Astrocyte (in vitro differentiated cells and primary cell): ENCODE data around the gene NLRP4. TPM values are rescaled to one million over a fixed set of nuclear protein-coding genes. Genes with fewer than 3 reads are reported as not detected.

Source experiments
- DNase-seq: peaks from one replicate; pipeline ENCODE4 v3.0.0-alpha.2; 2010; ENCODE audit warnings: low read depth
- FAIRE-seq: peaks from 2 replicates; lab custom pipeline; 2011; peaks lifted over from hg19 to GRCh38; lab: Jason Lieb, UNC
- H2AFZ ChIP-seq: 2 replicates; pipeline ENCODE4 v1.6.0; 2012; ENCODE audit warnings: low read depth, low read length, inconsistent platforms
- H3K27ac ChIP-seq: 2 replicates; pipeline ENCODE4 v1.5.1; 2011; ENCODE audit warnings: low read depth, low read length, inconsistent platforms
- H3K27me3 ChIP-seq: 2 replicates; pipeline ENCODE4 v1.6.0; 2011; ENCODE audit warnings: low read length, inconsistent platforms; ENCODE audit not compliant: insufficient read depth
- H3K36me3 ChIP-seq: 2 replicates; pipeline ENCODE4 v1.5.1; 2011; ENCODE audit warnings: low read length, inconsistent platforms; ENCODE audit not compliant: insufficient read depth
- H3K4me1 ChIP-seq: 2 replicates; pipeline ENCODE4 v1.5.1; 2011; ENCODE audit warnings: low read length, inconsistent platforms; ENCODE audit not compliant: insufficient read depth
- H3K4me2 ChIP-seq: 2 replicates; pipeline ENCODE4 v1.6.0; 2012; ENCODE audit warnings: low read length, inconsistent platforms
- H3K4me3 ChIP-seq: 2 replicates; pipeline ENCODE4 v1.5.1; 2011; ENCODE audit warnings: low read depth, mild to moderate bottlenecking, low read length, inconsistent platforms; ENCODE audit not compliant: insufficient read depth
- H3K79me2 ChIP-seq: 2 replicates; pipeline ENCODE4 v1.6.0; 2012; ENCODE audit warnings: mild to moderate bottlenecking, low read length, inconsistent platforms; ENCODE audit not compliant: insufficient read depth
- H3K9ac ChIP-seq: 2 replicates; pipeline ENCODE4 v1.6.0; 2012; ENCODE audit warnings: mild to moderate bottlenecking, low read length, inconsistent platforms
- H3K9me3 ChIP-seq: 2 replicates; pipeline ENCODE4 v1.5.1; 2012; ENCODE audit warnings: low read depth, mild to moderate bottlenecking, low read length, inconsistent platforms; ENCODE audit not compliant: insufficient read depth
- H4K20me1 ChIP-seq: 2 replicates; pipeline ENCODE4 v1.6.0; 2012; ENCODE audit warnings: low read length, inconsistent platforms; ENCODE audit not compliant: insufficient read depth
- H3K27ac Mint-ChIP-seq: one replicate; pipeline ENCODE4 v1.8.0; 2021; ENCODE audit warnings: mild to moderate bottlenecking, mixed read lengths; ENCODE audit not compliant: unreplicated experiment
- H3K27me3 Mint-ChIP-seq: one replicate; pipeline ENCODE4 v1.8.0; 2021; ENCODE audit warnings: low read depth, mixed read lengths; ENCODE audit not compliant: unreplicated experiment
- H3K36me3 Mint-ChIP-seq: one replicate; pipeline ENCODE4 v1.8.0; 2021; ENCODE audit warnings: low read depth, mixed read lengths; ENCODE audit not compliant: unreplicated experiment
- H3K4me1 Mint-ChIP-seq: one replicate; pipeline ENCODE4 v1.8.0; 2021; ENCODE audit warnings: low read depth, mixed read lengths; ENCODE audit not compliant: unreplicated experiment
- H3K4me3 Mint-ChIP-seq: one replicate; pipeline ENCODE4 v1.8.0; 2021; ENCODE audit warnings: mild to moderate bottlenecking, moderate library complexity, mixed read lengths; ENCODE audit not compliant: unreplicated experiment
- H3K9me3 Mint-ChIP-seq: one replicate; pipeline ENCODE4 v1.8.0; 2021; ENCODE audit warnings: mild to moderate bottlenecking, mixed read lengths; ENCODE audit not compliant: unreplicated experiment
- CTCF ChIP-seq: IDR thresholded peaks from 2 replicates; pipeline ENCODE4 v1.5.1; 2011; ENCODE audit warnings: low read depth, mild to moderate bottlenecking, inconsistent platforms, low read length, moderate library complexity; ENCODE audit not compliant: insufficient read depth
- EZH2 ChIP-seq: IDR thresholded peaks from 2 replicates; pipeline ENCODE4 v1.6.1; 2012; ENCODE audit warnings: mild to moderate bottlenecking, low read length, inconsistent platforms; ENCODE audit not compliant: insufficient read depth
- total RNA-seq: library from RNA; stranded (reverse); gene quantifications from 2 replicates; pipeline ENCODE4 v1.2.1, GENCODE V29; 2021

NLRP4 gene
- total RNA-seq, 1 donor from 2014 or later, result not detected

GRCh38 chr19:55831846-55832245 is 4.5 kb upstream of the NLRP4 start, which contains the start of gene NLRP11:
NLRP11 (minus strand) TSS chr19:55831999; CDS start chr19:55818174, 13,825 bp downstream.
- H2AFZ ChIP-seq, result no peak within 1 kb of the TSS
- Mint-ChIP-seq H3K36me3 (no peaks in the 10 kb centered on the region), H3K4me1 (no peaks in the 10 kb centered on the region), H3K9me3 (peaks cover 9% of the 10 kb centered on the region), H3K27me3 (no peaks in the 10 kb centered on the region), H3K27ac (no peak within 1 kb of the TSS), H3K4me3 (no peak within 1 kb of the TSS)
- no peaks in the 10 kb centered on the region for H4K20me1 ChIP-seq
- no peak within 1 kb of the TSS for H3K4me3 ChIP-seq
- DNase-seq, result no peak
- no peaks in the 10 kb centered on the region for H3K9me3 ChIP-seq
- no peak for FAIRE-seq
- H3K79me2 ChIP-seq, result no peaks in the 10 kb centered on the region
- H3K4me2 ChIP-seq, result no peak within 1 kb of the TSS
- H3K27me3 ChIP-seq, result no peaks in the 10 kb centered on the region
- no peaks in the 10 kb centered on the region for H3K36me3 ChIP-seq
- no peak within 1 kb of the TSS for H3K9ac ChIP-seq
- no peaks in the 10 kb centered on the region for H3K4me1 ChIP-seq
- H3K27ac ChIP-seq, result no peak within 1 kb of the TSS
- TF ChIP-seq EZH2, result no peak
- TF ChIP-seq CTCF, result no peak

GRCh38 chr19:55832676-55833075 is 3.7 kb upstream of the NLRP4 start:
- no peaks in the 10 kb centered on the region for H3K36me3 ChIP-seq
- no peaks in the 10 kb centered on the region for H3K27me3 Mint-ChIP-seq
- H3K27ac ChIP-seq, result no peak overlapping the region
- H3K4me1 ChIP-seq, result no peaks in the 10 kb centered on the region
- H3K4me3 Mint-ChIP-seq, result no peak overlapping the region
- H3K4me1 Mint-ChIP-seq, result no peaks in the 10 kb centered on the region
- H3K36me3 Mint-ChIP-seq, result no peaks in the 10 kb centered on the region
- no peak overlapping the region for H3K4me3 ChIP-seq
- H3K9me3 ChIP-seq, result no peaks in the 10 kb centered on the region
- FAIRE-seq (no peak), DNase-seq (no peak)
- no peaks in the 10 kb centered on the region for H3K27me3 ChIP-seq
- H3K27ac Mint-ChIP-seq, result no peak overlapping the region
- H3K9ac ChIP-seq, result no peak overlapping the region
- H3K9me3 Mint-ChIP-seq, result peaks cover 11% of the 10 kb centered on the region
- H3K79me2 ChIP-seq, result no peaks in the 10 kb centered on the region
- H2AFZ ChIP-seq, result no peak overlapping the region
- no peaks in the 10 kb centered on the region for H4K20me1 ChIP-seq
- H3K4me2 ChIP-seq, result no peak overlapping the region
- TF ChIP-seq EZH2 (no peak), CTCF (no peak)

- no peak overlapping the region for H3K9ac ChIP-seq
- Mint-ChIP-seq H3K36me3 (no peaks in the 10 kb centered on the region), H3K4me1 (no peaks in the 10 kb centered on the region), H3K27ac (no peak overlapping the region), H3K9me3 (peaks cover 12% of the 10 kb centered on the region), H3K4me3 (no peak overlapping the region), H3K27me3 (no peaks in the 10 kb centered on the region)
- H3K27ac ChIP-seq, result no peak overlapping the region
- no peak overlapping the region for H2AFZ ChIP-seq
- H3K27me3 ChIP-seq, result no peaks in the 10 kb centered on the region
- FAIRE-seq, result no peak
- no peaks in the 10 kb centered on the region for H4K20me1 ChIP-seq
- DNase-seq, result no peak
- no peak overlapping the region for H3K4me3 ChIP-seq
- no peaks in the 10 kb centered on the region for H3K79me2 ChIP-seq
- H3K4me1 ChIP-seq, result no peaks in the 10 kb centered on the region
- H3K36me3 ChIP-seq, result no peaks in the 10 kb centered on the region
- TF ChIP-seq EZH2 (no peak), CTCF (no peak)
- H3K9me3 ChIP-seq, result no peaks in the 10 kb centered on the region
- H3K4me2 ChIP-seq, result no peak overlapping the region
Observed at GRCh38 chr19:55838251-55838650, 1.9 kb downstream of the NLRP4 start.
